ENCODE results near the gene VSIG1.

The VSIG1 gene

DNA sequence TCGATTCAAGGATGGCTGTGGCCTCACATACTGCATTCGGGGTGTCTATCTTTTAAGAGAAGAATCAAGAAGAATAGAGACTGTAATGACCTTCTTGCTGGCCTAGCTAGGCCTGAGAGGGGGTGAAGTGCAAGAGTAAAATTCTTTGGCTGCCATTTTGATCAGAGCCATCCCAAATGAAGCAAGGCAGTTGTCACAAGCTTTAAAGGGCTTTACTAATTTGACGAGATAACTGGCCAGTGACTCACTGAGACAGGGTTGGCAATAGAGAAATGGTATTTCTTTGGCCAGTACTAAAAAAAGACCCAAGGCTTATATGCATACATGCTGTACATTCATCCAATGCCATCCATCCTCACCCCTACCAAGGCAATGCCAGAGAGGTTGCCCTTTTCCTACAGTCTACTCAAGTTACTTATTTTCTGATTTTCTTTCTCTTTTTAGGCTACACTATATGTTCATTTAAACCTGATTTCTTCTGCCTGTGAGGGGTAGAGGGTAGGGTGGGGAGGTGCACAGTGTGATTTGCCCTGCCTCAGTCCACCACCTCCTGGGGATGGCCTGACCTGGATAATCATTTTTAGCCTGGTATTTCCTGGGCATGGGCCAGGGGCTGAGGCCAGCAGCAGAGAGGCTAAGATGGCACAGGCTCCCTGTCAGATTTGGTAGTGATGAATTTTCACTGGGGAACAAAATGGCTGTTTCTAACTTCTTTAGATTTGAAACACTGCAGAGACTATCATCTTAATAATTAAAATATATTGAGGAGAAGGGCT lies 78.9 kb downstream of the VSIG1 start:
- no peak for DNase-seq (ENCODE audit: extremely low read depth, low read depth)
- TF ChIP-seq, protein P1, sequence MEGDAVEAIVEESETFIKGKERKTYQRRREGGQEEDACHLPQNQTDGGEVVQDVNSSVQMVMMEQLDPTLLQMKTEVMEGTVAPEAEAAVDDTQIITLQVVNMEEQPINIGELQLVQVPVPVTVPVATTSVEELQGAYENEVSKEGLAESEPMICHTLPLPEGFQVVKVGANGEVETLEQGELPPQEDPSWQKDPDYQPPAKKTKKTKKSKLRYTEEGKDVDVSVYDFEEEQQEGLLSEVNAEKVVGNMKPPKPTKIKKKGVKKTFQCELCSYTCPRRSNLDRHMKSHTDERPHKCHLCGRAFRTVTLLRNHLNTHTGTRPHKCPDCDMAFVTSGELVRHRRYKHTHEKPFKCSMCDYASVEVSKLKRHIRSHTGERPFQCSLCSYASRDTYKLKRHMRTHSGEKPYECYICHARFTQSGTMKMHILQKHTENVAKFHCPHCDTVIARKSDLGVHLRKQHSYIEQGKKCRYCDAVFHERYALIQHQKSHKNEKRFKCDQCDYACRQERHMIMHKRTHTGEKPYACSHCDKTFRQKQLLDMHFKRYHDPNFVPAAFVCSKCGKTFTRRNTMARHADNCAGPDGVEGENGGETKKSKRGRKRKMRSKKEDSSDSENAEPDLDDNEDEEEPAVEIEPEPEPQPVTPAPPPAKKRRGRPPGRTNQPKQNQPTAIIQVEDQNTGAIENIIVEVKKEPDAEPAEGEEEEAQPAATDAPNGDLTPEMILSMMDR (IDR thresholded peaks at IDR 0.05; ENCODE audit: low read depth, low read length, missing control alignments), result no peak
- H3K4me3 ChIP-seq (replicated peaks; ENCODE audit: low read depth, low read length), result no peak overlapping the region

DNA sequence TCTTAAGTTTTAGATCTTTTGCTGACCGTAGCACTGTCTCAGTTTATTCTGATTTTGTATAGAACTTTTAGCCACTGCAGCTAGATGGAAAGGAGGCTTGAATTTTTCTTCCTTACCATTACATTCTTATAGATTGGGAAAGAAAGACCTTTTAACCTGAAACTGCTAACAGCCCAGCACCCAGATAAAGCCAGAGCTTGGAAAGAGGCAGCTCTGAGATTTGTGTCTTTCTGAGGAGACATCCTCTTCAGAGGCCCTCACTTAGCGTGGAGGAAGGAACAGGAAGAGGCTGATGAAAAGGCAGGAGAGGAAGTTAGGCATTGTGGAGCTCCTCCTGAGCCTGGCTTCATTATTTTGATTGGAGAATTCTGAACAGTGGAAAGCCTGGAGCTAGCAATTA lies 81.8 kb downstream of the VSIG1 start:
- no peak for DNase-seq (ENCODE audit: extremely low read depth, low read depth)
- TF ChIP-seq, protein P1 (IDR thresholded peaks at IDR 0.05; ENCODE audit: low read depth, low read length, missing control alignments), result no peak
- no peak overlapping the region for H3K4me3 ChIP-seq (replicated peaks; ENCODE audit: low read depth, low read length)

DNA sequence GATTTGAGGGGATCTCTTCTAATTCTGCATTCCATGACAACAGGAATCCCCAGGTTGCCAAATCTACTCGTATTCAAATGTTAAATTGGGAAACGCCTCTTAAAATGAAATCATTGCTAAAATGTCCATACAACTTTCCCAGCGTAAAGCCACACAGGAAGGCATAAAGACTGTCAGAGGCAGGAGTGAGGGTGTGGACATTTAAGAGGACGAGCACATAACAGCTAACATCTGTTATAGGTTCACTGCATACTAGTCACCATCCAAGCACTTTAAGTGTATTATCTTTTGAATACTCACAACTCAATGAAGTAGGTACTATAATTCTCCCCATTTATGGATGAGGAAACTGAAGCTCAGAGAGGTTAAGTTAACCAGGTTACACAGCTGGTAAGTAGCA lies 82.3 kb downstream of the VSIG1 start:
- TF ChIP-seq, protein P1 (IDR thresholded peaks at IDR 0.05; ENCODE audit: low read depth, low read length, missing control alignments), result no peak
- H3K4me3 ChIP-seq (replicated peaks; ENCODE audit: low read depth, low read length), result no peak overlapping the region
- no peak for DNase-seq (ENCODE audit: extremely low read depth, low read depth)
